MM.1S (cell line): ENCODE data around the gene EFNB3.

Experiments
- DNase-seq: peaks from one replicate; pipeline ENCODE4 v3.0.0-alpha.2; 2015
- H2AFZ ChIP-seq: fragments of 300-600 bp; sonication (generic); 2 replicates; pipeline ENCODE4 v1.6.0; 2016; ENCODE audit warnings: antibody characterized with exemption, low read length
- H3F3A ChIP-seq: fragments of 300-600 bp; sonication (generic); 2 replicates; pipeline ENCODE4 v1.6.1; 2016; ENCODE audit warnings: mild to moderate bottlenecking, antibody characterized with exemption, low read length, moderate library complexity, mixed read lengths; ENCODE audit not compliant: insufficient read depth
- H3K27ac ChIP-seq: fragments of 300-600 bp; sonication (generic); 2 replicates; pipeline ENCODE4 v1.5.1; 2016; ENCODE audit warnings: mild to moderate bottlenecking, low read length
- H3K27me3 ChIP-seq: fragments of 300-600 bp; sonication (generic); replicated peaks from 2 replicates; pipeline ENCODE4 v1.6.0; 2016; ENCODE audit warnings: low read length; ENCODE audit not compliant: insufficient read depth
- H3K36me3 ChIP-seq: fragments of 300-600 bp; sonication (generic); replicated peaks from 2 replicates; pipeline ENCODE4 v1.6.1; 2016; ENCODE audit warnings: mild to moderate bottlenecking, low read length, mixed read lengths; ENCODE audit not compliant: insufficient read depth
- H3K4me1 ChIP-seq: fragments of 300-600 bp; sonication (generic); 2 replicates; pipeline ENCODE4 v1.6.1; 2016; ENCODE audit warnings: low read length, mixed read lengths
- H3K4me2 ChIP-seq: fragments of 300-600 bp; sonication (generic); 2 replicates; pipeline ENCODE4 v1.6.0; 2016; ENCODE audit warnings: low read depth, low read length
- H3K4me3 ChIP-seq: fragments of 300-600 bp; sonication (generic); 2 replicates; pipeline ENCODE4 v1.5.1; 2016; ENCODE audit warnings: low read length, mixed read lengths
- H3K79me2 ChIP-seq: fragments of 300-600 bp; sonication (generic); 2 replicates; pipeline ENCODE4 v1.6.1; 2016; ENCODE audit warnings: mixed run types, low read length, mixed read lengths
- H3K9ac ChIP-seq: fragments of 300-600 bp; sonication (generic); 2 replicates; pipeline ENCODE4 v1.6.1; 2016; ENCODE audit warnings: low read length, mixed read lengths
- H3K9me2 ChIP-seq: fragments of 300-600 bp; sonication (generic); replicated peaks from 2 replicates; pipeline ENCODE4 v1.6.1; 2016; ENCODE audit warnings: mild to moderate bottlenecking, low read length, mixed read lengths; ENCODE audit not compliant: insufficient read depth
- H3K9me3 ChIP-seq: fragments of 300-600 bp; sonication (generic); replicated peaks from 2 replicates; pipeline ENCODE4 v1.6.1; 2016; ENCODE audit warnings: mild to moderate bottlenecking, low read length, mixed read lengths; ENCODE audit not compliant: insufficient read depth
- H4K20me1 ChIP-seq: fragments of 300-600 bp; sonication (generic); 2 replicates; pipeline ENCODE4 v1.6.1; 2016; ENCODE audit warnings: mild to moderate bottlenecking, low read length, moderate library complexity, mixed read lengths; ENCODE audit not compliant: insufficient read depth
- EZH2 ChIP-seq: fragments of 300-600 bp; sonication (generic); optimal IDR thresholded peaks from 2 replicates; pipeline ENCODE3; 2017; ENCODE audit warnings: low read depth, mild to moderate bottlenecking, antibody characterized with exemption, low read length, mixed read lengths
- EZH2phosphoT487 ChIP-seq: fragments of 300-600 bp; sonication (generic); IDR thresholded peaks from 2 replicates; pipeline ENCODE4 v1.6.1; 2018; ENCODE audit warnings: antibody characterized with exemption, low read length
- TF ChIP-seq, protein P1 (sequence below): fragments of 300-600 bp; sonication (generic); IDR thresholded peaks from 2 replicates; pipeline ENCODE4 v1.5.1; 2016; ENCODE audit warnings: antibody characterized with exemption, low read length, mixed read lengths

Gene EFNB3

DNA sequence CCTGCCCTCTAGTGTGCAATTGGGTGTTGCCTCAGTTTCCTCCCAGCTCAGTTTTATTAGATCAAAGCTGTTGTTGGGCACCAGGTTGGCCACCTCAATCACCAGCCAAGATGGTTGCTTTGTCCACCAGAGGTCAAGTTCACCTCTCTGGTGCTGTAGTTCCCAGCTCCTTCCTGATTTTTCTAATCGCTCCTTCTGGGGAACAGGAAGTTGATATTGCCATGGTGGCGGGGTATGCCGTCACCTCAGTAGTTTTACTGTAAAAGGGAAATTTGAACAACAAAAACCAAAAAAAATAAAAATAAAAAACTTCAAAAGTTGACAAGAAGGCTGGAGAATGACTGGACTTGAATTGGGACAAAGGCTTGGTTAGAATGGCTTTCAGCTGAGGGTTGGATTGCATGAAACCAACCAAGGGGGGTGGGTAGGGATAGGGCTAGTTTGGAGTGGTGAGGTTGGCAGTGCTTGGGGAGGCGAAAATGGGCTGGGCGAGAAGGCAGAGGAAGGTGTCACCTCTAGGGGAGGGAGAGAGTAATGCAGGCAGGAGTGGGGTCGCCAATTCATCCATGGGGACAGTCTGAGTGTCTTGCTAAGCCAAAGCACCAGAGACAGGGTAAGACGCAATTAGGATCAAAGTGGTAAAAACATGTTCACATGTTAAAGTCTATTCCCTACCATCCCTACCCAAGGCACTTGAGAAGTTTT is 6.2 kb downstream of the EFNB3 start:
- Histone ChIP-seq H3K9ac (no peak overlapping the region), H3K9me2 (no peaks in the 10 kb centered on the region), H3F3A (no peaks in the 10 kb centered on the region), H3K36me3 (no peaks in the 10 kb centered on the region), H3K4me2 (no peak overlapping the region), H3K4me1 (0 out of 2 replicates have a peak, but pooled peaks cover 6% of the 10 kb centered on the region), H3K4me3 (no peak overlapping the region), H3K9me3 (no peaks in the 10 kb centered on the region), H4K20me1 (no peaks in the 10 kb centered on the region), H3K27me3 (peaks cover 89% of the 10 kb centered on the region), H3K79me2 (no peaks in the 10 kb centered on the region), H3K27ac (no peak overlapping the region), H2AFZ (no peak overlapping the region)
- no peak for DNase-seq
- TF ChIP-seq, protein P1, sequence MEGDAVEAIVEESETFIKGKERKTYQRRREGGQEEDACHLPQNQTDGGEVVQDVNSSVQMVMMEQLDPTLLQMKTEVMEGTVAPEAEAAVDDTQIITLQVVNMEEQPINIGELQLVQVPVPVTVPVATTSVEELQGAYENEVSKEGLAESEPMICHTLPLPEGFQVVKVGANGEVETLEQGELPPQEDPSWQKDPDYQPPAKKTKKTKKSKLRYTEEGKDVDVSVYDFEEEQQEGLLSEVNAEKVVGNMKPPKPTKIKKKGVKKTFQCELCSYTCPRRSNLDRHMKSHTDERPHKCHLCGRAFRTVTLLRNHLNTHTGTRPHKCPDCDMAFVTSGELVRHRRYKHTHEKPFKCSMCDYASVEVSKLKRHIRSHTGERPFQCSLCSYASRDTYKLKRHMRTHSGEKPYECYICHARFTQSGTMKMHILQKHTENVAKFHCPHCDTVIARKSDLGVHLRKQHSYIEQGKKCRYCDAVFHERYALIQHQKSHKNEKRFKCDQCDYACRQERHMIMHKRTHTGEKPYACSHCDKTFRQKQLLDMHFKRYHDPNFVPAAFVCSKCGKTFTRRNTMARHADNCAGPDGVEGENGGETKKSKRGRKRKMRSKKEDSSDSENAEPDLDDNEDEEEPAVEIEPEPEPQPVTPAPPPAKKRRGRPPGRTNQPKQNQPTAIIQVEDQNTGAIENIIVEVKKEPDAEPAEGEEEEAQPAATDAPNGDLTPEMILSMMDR: peak; percentile 30
- TF ChIP-seq EZH2: no peak
- no peak for TF ChIP-seq EZH2phosphoT487

DNA sequence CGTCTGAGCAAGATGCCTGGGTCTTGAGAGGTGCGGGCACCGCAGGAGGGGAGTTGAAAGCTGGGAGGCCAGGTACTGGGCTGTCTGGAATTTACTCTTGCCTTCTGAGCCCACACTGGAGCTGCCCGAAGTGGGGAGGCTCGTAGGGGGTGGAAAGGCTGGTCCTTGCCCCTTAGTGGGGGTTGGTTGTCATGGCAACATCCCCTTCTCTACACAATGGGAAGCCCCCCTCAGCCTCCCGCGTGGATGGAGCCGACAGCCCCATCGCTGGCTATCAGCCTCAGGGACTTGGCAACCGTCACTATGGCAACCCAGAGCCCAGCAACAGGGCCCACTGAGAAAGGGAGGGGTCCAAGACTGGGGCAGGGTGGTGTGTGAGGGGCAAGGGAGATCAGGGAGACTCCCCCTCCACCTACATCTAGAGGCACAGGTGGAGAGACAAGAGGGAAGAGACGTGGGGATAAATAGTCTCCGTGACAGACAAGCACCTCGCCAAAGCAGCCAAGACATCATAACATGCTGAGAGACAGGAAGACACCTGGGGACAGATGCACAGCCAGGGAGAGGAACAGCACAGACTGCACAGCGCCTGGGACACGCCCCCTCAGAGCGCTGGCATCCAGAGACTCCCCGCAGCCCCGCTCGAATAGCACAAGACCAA is 7.2 kb downstream of the EFNB3 start:
- H3K9me3 ChIP-seq: no peaks in the 10 kb centered on the region
- no peaks in the 10 kb centered on the region for H4K20me1 ChIP-seq
- no peaks in the 10 kb centered on the region for H3F3A ChIP-seq
- no peak for DNase-seq
- H3K9ac ChIP-seq: no peak overlapping the region
- TF ChIP-seq, protein P1: no peak
- TF ChIP-seq EZH2phosphoT487 (no peak), EZH2 (no peak)
- peaks cover 6% of the 10 kb centered on the region; the same call in 1 of the 2 replicates for H3K4me1 ChIP-seq
- no peak overlapping the region for H2AFZ ChIP-seq
- H3K36me3 ChIP-seq: no peaks in the 10 kb centered on the region
- H3K79me2 ChIP-seq: no peaks in the 10 kb centered on the region
- no peak overlapping the region for H3K4me2 ChIP-seq
- H3K27ac ChIP-seq: no peak overlapping the region
- H3K9me2 ChIP-seq: no peaks in the 10 kb centered on the region
- H3K27me3 ChIP-seq: peaks cover 89% of the 10 kb centered on the region
- no peak overlapping the region for H3K4me3 ChIP-seq

DNA sequence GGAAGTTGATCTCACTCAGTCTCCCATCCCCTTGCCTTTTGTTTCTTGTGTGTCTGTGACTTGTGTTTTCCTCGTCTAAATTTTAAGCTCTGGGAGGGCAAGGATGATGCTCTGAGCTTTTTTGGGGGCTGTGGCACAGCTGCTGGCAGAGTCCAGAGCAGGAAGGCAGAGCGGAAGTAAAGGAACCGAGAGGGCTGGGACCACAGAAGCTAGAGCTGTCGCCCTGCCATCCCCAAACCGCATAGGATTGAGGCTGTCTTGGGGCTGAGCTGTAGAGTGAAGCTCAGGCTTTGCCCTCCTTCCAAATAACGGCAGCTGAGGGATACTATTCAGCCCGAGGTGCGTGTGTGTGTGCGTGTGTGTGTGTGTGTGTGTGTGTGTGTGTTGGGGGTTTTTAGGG is 8.8 kb downstream of the EFNB3 start:
- Histone ChIP-seq H3K79me2 (no peaks in the 10 kb centered on the region), H3K4me2 (no peak overlapping the region), H2AFZ (no peak overlapping the region), H3K27me3 (peaks cover 90% of the 10 kb centered on the region), H3K27ac (no peak overlapping the region), H3K4me3 (no peak overlapping the region), H3K4me1 (peaks cover 6% of the 10 kb centered on the region; the same call in 1 of the 2 replicates), H3F3A (no peaks in the 10 kb centered on the region), H3K9me3 (no peaks in the 10 kb centered on the region), H3K36me3 (no peaks in the 10 kb centered on the region), H3K9me2 (no peaks in the 10 kb centered on the region), H4K20me1 (no peaks in the 10 kb centered on the region), H3K9ac (no peak overlapping the region)
- TF ChIP-seq EZH2 (no peak), EZH2phosphoT487 (no peak)
- TF ChIP-seq, protein P1: no peak
- DNase-seq: no peak
